NCI-H1436 treated with DMSO at 0.1 percent for 48 hours (cell line): ENCODE results near the gene CAP2.
"Not testable (repeated sequence)": the region's sequence is repeated elsewhere in the genome, so short reads cannot be mapped to it uniquely, and the experiment has no call there.

Experiments
- DNase-seq: peaks from one replicate; lab custom pipeline; 2025; lab: John Stamatoyannopoulos, UW

Gene CAP2

GRCh38 chr6:17583811-17584210, 190.4 kb downstream of the CAP2 start:
- DNase-seq: no peak

GRCh38 chr6:17584241-17584803, 190.9 kb downstream of the CAP2 start:
- DNase-seq: peak; percentile 43

GRCh38 chr6:17585766-17586490, 192.5 kb downstream of the CAP2 start:
- DNase-seq: no peak

GRCh38 chr6:17586623-17587022, 193.2 kb downstream of the CAP2 start:
- DNase-seq: not testable (repeated sequence)

- DNase-seq: no peak
These were observed 194.6 kb downstream of the CAP2 start for GRCh38 chr6:17588011-17588410.

- no peak for DNase-seq
These were observed 196.2 kb downstream of the CAP2 start for GRCh38 chr6:17589406-17590096.

- DNase-seq: no peak
These were observed 197.9 kb downstream of the CAP2 start for GRCh38 chr6:17591287-17591686.

- no peak for DNase-seq
These were observed 199.9 kb downstream of the CAP2 start for GRCh38 chr6:17593246-17593645.

- DNase-seq: no peak
These were observed 202.7 kb downstream of the CAP2 start for GRCh38 chr6:17596085-17596484.

GRCh38 chr6:17599877-17600526, 206.6 kb downstream of the CAP2 start, which contains the start of gene FAM8A1:
Gene FAM8A1 (plus strand): TSS chr6:17600302. CDS start chr6:17600410, 108 bp downstream.
- DNase-seq: peak; percentile 46

- DNase-seq: no peak
These were observed 207.4 kb downstream of the CAP2 start for GRCh38 chr6:17600527-17601385.

- no peak for DNase-seq
These were observed 207.9 kb downstream of the CAP2 start for GRCh38 chr6:17601386-17601703.

GRCh38 chr6:17602888-17603287, 209.5 kb downstream of the CAP2 start:
- DNase-seq: no peak

- no peak for DNase-seq
These were observed 213.2 kb downstream of the CAP2 start for GRCh38 chr6:17606606-17607005.
